T-cell (primary cell): Measurements from ENCODE around the gene EPHB4. TPM values are rescaled to one million over a fixed set of nuclear protein-coding genes. Genes with fewer than 3 reads are reported as not detected.
A peak's percentile ranks its signal among the peaks of the same experiment; 100 is the strongest.

Experiments
- ATAC-seq, 4 experiments: fragments of 200-7000 bp in 3 of 4; fragments of 150-1000 bp in 1 of 4; cut with Tn5 transposase; replicated peaks in 1 of 4; 1 replicate in 3 of 4; 2 replicates in 1 of 4; pipeline ENCODE4 v1.10.0; 2021; ENCODE audit warnings: moderate library complexity in 3 of 4, mild to moderate bottlenecking in 2 of 4, moderate number of reproducible peaks in 1 of 4
- CTCF ChIA-PET, 2 donors: fragments of 300-600 bp; sonication (Branson Sonifier 250); formaldehyde crosslinking; loops; one replicate each; lab custom pipeline; 2022; ENCODE audit warnings: antibody characterized with exemption in 2 of 2; lab: Charles Lee
- POLR2A ChIA-PET, 2 donors: fragments of 300-600 bp; sonication (Branson Sonifier 250); formaldehyde crosslinking; loops; one replicate each; lab custom pipeline; 2022; ENCODE audit warnings: antibody characterized with exemption in 2 of 2; lab: Charles Lee
- DNase-seq, 35 experiments: peaks; one replicate each; pipeline versions ENCODE4 v3.0.0 to v3.0.0-alpha.2; 2013 to 2023
- H3K27ac ChIP-seq: one replicate; pipeline ENCODE4 v1.5.1; 2013; ENCODE audit warnings: low read length
- H3K27me3 ChIP-seq, 2 experiments: replicated peaks in 1 of 2; 1 replicate in 1 of 2; 2 replicates in 1 of 2; pipeline versions ENCODE4 v1.6.1 to v1.7.0; 2013; ENCODE audit warnings: low read length in 1 of 2, mixed read lengths in 1 of 2; ENCODE audit not compliant: control insufficient read depth in 2 of 2, insufficient read depth in 2 of 2; ENCODE audit errors: extremely low read depth in 1 of 2
- H3K36me3 ChIP-seq, 2 donors: 1 replicate in 1 of 2; 2 replicates in 1 of 2; pipeline versions ENCODE4 v1.6.1 to v1.7.0; 2013; ENCODE audit warnings: low read length in 1 of 2; ENCODE audit not compliant: control insufficient read depth in 2 of 2, insufficient read depth in 1 of 2; ENCODE audit errors: extremely low read depth in 1 of 2
- H3K4me1 ChIP-seq, 2 experiments: 1 replicate in 1 of 2; 2 replicates in 1 of 2; pipeline versions ENCODE4 v1.6.1 to v1.7.0; 2013; ENCODE audit warnings: low read length in 2 of 2, mixed read lengths in 1 of 2; ENCODE audit not compliant: insufficient read depth in 2 of 2, control insufficient read depth in 1 of 2; ENCODE audit errors: extremely low read depth in 1 of 2
- H3K4me3 ChIP-seq, 2 donors: 1 replicate in 1 of 2; 2 replicates in 1 of 2; pipeline versions ENCODE4 v1.5.1 to v1.7.0; 2013; ENCODE audit warnings: mild to moderate bottlenecking in 2 of 2, low read length in 1 of 2, moderate library complexity in 1 of 2; ENCODE audit not compliant: control insufficient read depth in 1 of 2; ENCODE audit errors: extremely low read depth in 1 of 2
- H3K9me3 ChIP-seq: 2 replicates; pipeline ENCODE4 v1.7.0; 2013
- H3K27ac Mint-ChIP-seq, 2 donors: one replicate each; pipeline ENCODE4 v1.8.0; 2020 to 2021; ENCODE audit warnings: mild to moderate bottlenecking in 2 of 2, mixed read lengths in 2 of 2
- H3K27me3 Mint-ChIP-seq, 2 donors: one replicate each; pipeline ENCODE4 v1.8.0; 2021 to 2022; ENCODE audit warnings: mixed read lengths in 2 of 2
- H3K36me3 Mint-ChIP-seq: one replicate; pipeline ENCODE4 v1.8.0; 2021; ENCODE audit warnings: mixed read lengths
- H3K4me1 Mint-ChIP-seq, 3 donors: one replicate each; pipeline ENCODE4 v1.8.0; 2020 to 2022; ENCODE audit warnings: mixed read lengths in 3 of 3, mild to moderate bottlenecking in 1 of 3
- H3K4me3 Mint-ChIP-seq, 3 donors: one replicate each; pipeline ENCODE4 v1.8.0; 2020 to 2022; ENCODE audit warnings: mild to moderate bottlenecking in 3 of 3, mixed read lengths in 3 of 3, moderate library complexity in 3 of 3
- H3K9me3 Mint-ChIP-seq, 3 donors: one replicate each; pipeline ENCODE4 v1.8.0; 2020 to 2022; ENCODE audit warnings: mixed read lengths in 3 of 3
- WGBS: methylation state at CpG from one replicate; pipeline ENCODE4 v1.1.5; 2013; ENCODE audit warnings: missing lambda C conversion rate; ENCODE audit not compliant: insufficient coverage; 5-methylcytosine and 5-hydroxymethylcytosine counted together
- total RNA-seq, 35 experiments: library from RNA in 6 of 35; stranded (reverse) in 6 of 35; fragments of 120-200 nt in 1 of 35; gene quantifications; one replicate each; pipeline versions ENCODE4 v1.2.1 to v1.2.4 and lab custom pipeline; 2013 to 2026

The EPHB4 gene
- total RNA-seq, 5 donors from 2014 or later (not counting 1 experiment from before 2014, with no cell fraction given): 7.8 to 12.7 (median 9.5) TPM

GRCh38 chr7:100864263-100864845, 37.0 kb upstream of the EPHB4 start:
- CTCF ChIA-PET: no interaction called here
- no peak overlapping the region for H3K27ac Mint-ChIP-seq
- peaks cover 5 to 22% of the 10 kb centered on the region in 2 experiments for H3K4me1 ChIP-seq
- no peaks in the 10 kb centered on the region for H3K9me3 Mint-ChIP-seq
- no peak overlapping the region for H3K4me3 ChIP-seq
- H3K36me3 Mint-ChIP-seq: peaks cover 35% of the 10 kb centered on the region
- POLR2A ChIA-PET: interaction anchor here in 1 of 2 donors (0.7 kb wide), 1 partner anchor 384 kb away, joined by 7 read pairs; no protein-coding TSS in a partner anchor
- H3K4me1 Mint-ChIP-seq: peaks cover 16 to 20% (median 17%) of the 10 kb centered on the region in 3 donors
- no peak overlapping the region for H3K27ac ChIP-seq
- H3K36me3 ChIP-seq: peaks cover 19 to 48% of the 10 kb centered on the region in 2 donors
- H3K4me3 Mint-ChIP-seq: no peak overlapping the region
- H3K27me3 ChIP-seq: no peaks in the 10 kb centered on the region
- H3K27me3 Mint-ChIP-seq: no peaks in the 10 kb centered on the region
- no peak for DNase-seq
- 92% methylated on average over 6 of the region's 12 CpGs for WGBS
- no peaks in the 10 kb centered on the region for H3K9me3 ChIP-seq
- ATAC-seq: no peak

- Mint-ChIP-seq H3K9me3 (no peaks in the 10 kb centered on the region), H3K36me3 (peaks cover 35% of the 10 kb centered on the region), H3K27me3 (no peaks in the 10 kb centered on the region), H3K27ac (peak overlapping the region in 1 of 2 donors; percentile 16), H3K4me3 (no peak overlapping the region), H3K4me1 (peaks cover 16 to 20% (median 17%) of the 10 kb centered on the region in 3 donors)
- no peaks in the 10 kb centered on the region for H3K27me3 ChIP-seq
- ATAC-seq: no peak
- H3K36me3 ChIP-seq: peaks cover 19 to 55% of the 10 kb centered on the region in 2 donors
- peaks cover 5 to 22% of the 10 kb centered on the region in 2 experiments for H3K4me1 ChIP-seq
- H3K27ac ChIP-seq: no peak overlapping the region
- no peak overlapping the region for H3K4me3 ChIP-seq
- POLR2A ChIA-PET: no interaction called here
- DNase-seq: no peak
- 82% methylated on average over 9 of the region's 10 CpGs for WGBS
- H3K9me3 ChIP-seq: no peaks in the 10 kb centered on the region
- CTCF ChIA-PET: no interaction called here
These were observed 36.2 kb upstream of the EPHB4 start for GRCh38 chr7:100863406-100863950.

- peaks cover 19 to 55% of the 10 kb centered on the region in 2 donors for H3K36me3 ChIP-seq
- no peak overlapping the region for H3K4me3 ChIP-seq
- peaks cover 2 to 12% (median 5%) of the 10 kb centered on the region in 3 donors for H3K4me1 Mint-ChIP-seq
- no peak overlapping the region for H3K27ac ChIP-seq
- no peaks in the 10 kb centered on the region for H3K27me3 ChIP-seq
- ATAC-seq (no peak), DNase-seq (no peak)
- H3K36me3 Mint-ChIP-seq: peaks cover 42% of the 10 kb centered on the region
- CTCF ChIA-PET: interaction anchor here in 1 of 2 donors (0.6 kb wide), 1 partner anchor 414 kb away, joined by 3 read pairs; no protein-coding TSS in a partner anchor
- H3K9me3 Mint-ChIP-seq: no peaks in the 10 kb centered on the region
- 100% methylated on average over 5 of the region's 14 CpGs for WGBS
- no peaks in the 10 kb centered on the region for H3K9me3 ChIP-seq
- POLR2A ChIA-PET: no interaction called here
- H3K4me1 ChIP-seq: peaks cover 1 to 10% of the 10 kb centered on the region in 2 experiments
- H3K4me3 Mint-ChIP-seq: no peak overlapping the region
- H3K27ac Mint-ChIP-seq: no peak overlapping the region
- H3K27me3 Mint-ChIP-seq: no peaks in the 10 kb centered on the region
These were observed 34.3 kb upstream of the EPHB4 start for GRCh38 chr7:100861616-100861985.

- Histone ChIP-seq H3K4me1 (peaks cover 0 to 4% of the 10 kb centered on the region in 2 experiments), H3K9me3 (no peaks in the 10 kb centered on the region), H3K4me3 (no peak overlapping the region), H3K27ac (no peak overlapping the region), H3K36me3 (peaks cover 19 to 55% of the 10 kb centered on the region in 2 donors), H3K27me3 (no peaks in the 10 kb centered on the region)
- POLR2A ChIA-PET: no interaction called here
- peaks cover 0 to 11% (median 2%) of the 10 kb centered on the region in 3 donors for H3K4me1 Mint-ChIP-seq
- DNase-seq: no peak
- H3K27ac Mint-ChIP-seq: no peak overlapping the region
- H3K27me3 Mint-ChIP-seq: no peaks in the 10 kb centered on the region
- H3K9me3 Mint-ChIP-seq: no peaks in the 10 kb centered on the region
- peaks cover 42% of the 10 kb centered on the region for H3K36me3 Mint-ChIP-seq
- no peak overlapping the region for H3K4me3 Mint-ChIP-seq
- ATAC-seq: no peak
- CTCF ChIA-PET: no interaction called here
- 99% methylated on average over 8 of the region's 18 CpGs for WGBS
These were observed 33.6 kb upstream of the EPHB4 start for GRCh38 chr7:100860702-100861615.

- POLR2A ChIA-PET: no interaction called here
- H3K9me3 ChIP-seq: no peaks in the 10 kb centered on the region
- ATAC-seq (no peak), DNase-seq (no peak)
- no peak overlapping the region for H3K27ac Mint-ChIP-seq
- no peaks in the 10 kb centered on the region for H3K9me3 Mint-ChIP-seq
- no peaks in the 10 kb centered on the region for H3K27me3 ChIP-seq
- no peaks in the 10 kb centered on the region for H3K4me1 ChIP-seq
- WGBS: 92% methylated on average over 12 of the region's 15 CpGs
- no peak overlapping the region for H3K27ac ChIP-seq
- no peaks in the 10 kb centered on the region for H3K27me3 Mint-ChIP-seq
- no peak overlapping the region for H3K4me3 ChIP-seq
- no peak overlapping the region for H3K4me3 Mint-ChIP-seq
- H3K36me3 ChIP-seq: peaks cover 17 to 55% of the 10 kb centered on the region in 2 donors
- peaks cover 5 to 11% (median 7%) of the 10 kb centered on the region in 3 donors for H3K4me1 Mint-ChIP-seq
- H3K36me3 Mint-ChIP-seq: peaks cover 44% of the 10 kb centered on the region
- CTCF ChIA-PET: no interaction called here
These were observed 32.5 kb upstream of the EPHB4 start for GRCh38 chr7:100859856-100860255.

- Mint-ChIP-seq H3K27me3 (no peaks in the 10 kb centered on the region), H3K36me3 (peaks cover 28% of the 10 kb centered on the region), H3K4me1 (peaks cover 15 to 29% (median 15%) of the 10 kb centered on the region in 3 donors), H3K9me3 (no peaks in the 10 kb centered on the region), H3K27ac (no peak overlapping the region), H3K4me3 (no peak overlapping the region)
- no peak for DNase-seq
- ChIA-PET POLR2A (no interaction called here), CTCF (no interaction called here)
- Histone ChIP-seq H3K4me1 (peaks cover under 1 to 20% of the 10 kb centered on the region in 2 experiments), H3K9me3 (no peaks in the 10 kb centered on the region), H3K4me3 (no peak overlapping the region), H3K27ac (no peak overlapping the region), H3K27me3 (no peaks in the 10 kb centered on the region), H3K36me3 (peaks cover 11 to 42% of the 10 kb centered on the region in 2 donors)
- no peak for ATAC-seq
- WGBS: 97% methylated on average over 14 of the region's 16 CpGs
These were observed 29.6 kb upstream of the EPHB4 start for GRCh38 chr7:100856871-100857282.
